NT2/D1 (cell line): ENCODE results near the gene PIRT.

Experiments used
- DNase-seq: peaks from one replicate; pipeline ENCODE4 v3.0.0-alpha.2; 2011; ENCODE audit warnings: low read depth, low spot score
- H3K27me3 ChIP-seq: 2 replicates; pipeline ENCODE4 v1.6.0; 2011; ENCODE audit warnings: mild to moderate bottlenecking; ENCODE audit not compliant: insufficient read length, insufficient read depth
- H3K36me3 ChIP-seq: 2 replicates; pipeline ENCODE4 v1.6.1; 2011; ENCODE audit warnings: mild to moderate bottlenecking, low read length, mixed read lengths; ENCODE audit not compliant: insufficient read depth, insufficient read length
- H3K4me1 ChIP-seq: 2 replicates; pipeline ENCODE4 v1.5.1; 2011; ENCODE audit not compliant: insufficient read depth, insufficient read length
- H3K4me3 ChIP-seq: 2 replicates; pipeline ENCODE4 v1.5.1; 2011; ENCODE audit warnings: low read depth; ENCODE audit not compliant: insufficient read length
- H3K9ac ChIP-seq: 2 replicates; pipeline ENCODE4 v1.6.0; 2011; ENCODE audit warnings: low read depth; ENCODE audit not compliant: insufficient read length
- H3K9me3 ChIP-seq: 2 replicates; pipeline ENCODE4 v1.5.1; 2011; ENCODE audit warnings: mild to moderate bottlenecking, low read length; ENCODE audit not compliant: insufficient read depth
- SUZ12 ChIP-seq: IDR thresholded peaks from 2 replicates; pipeline ENCODE4 v1.6.1; 2011; ENCODE audit not compliant: insufficient read length, insufficient read depth; ENCODE audit errors: extremely low read depth
- YY1 ChIP-seq: IDR thresholded peaks from 2 replicates; pipeline ENCODE4 v1.6.1; 2011; ENCODE audit not compliant: insufficient read length, insufficient read depth
- ZNF274 ChIP-seq: IDR thresholded peaks from 2 replicates; pipeline ENCODE4 v1.6.1; 2011; ENCODE audit warnings: mild to moderate bottlenecking, low read depth, low read length

Gene PIRT

DNA sequence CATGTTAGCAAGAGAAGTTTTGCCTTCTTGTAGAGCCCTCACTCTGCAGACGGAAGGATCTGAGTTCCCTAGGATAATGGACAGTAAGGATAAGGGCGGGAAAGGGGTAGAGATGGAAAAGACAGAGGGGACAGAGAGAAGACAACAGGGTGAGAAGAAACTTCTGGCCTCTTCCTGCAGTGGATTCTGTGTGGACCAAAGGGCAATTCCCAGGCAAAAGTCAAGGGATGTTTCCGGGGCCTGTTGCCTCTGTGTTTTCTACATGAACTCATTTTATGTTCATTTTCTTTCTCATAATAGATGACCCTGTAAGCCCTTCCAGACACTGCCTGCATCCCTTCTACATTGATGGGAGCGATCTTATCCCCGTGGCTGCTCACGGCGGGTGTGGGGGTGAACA is 33.3 kb downstream of the PIRT start:
- DNase-seq = no peak
- no peak overlapping the region for H3K4me3 ChIP-seq
- no peak overlapping the region for H3K9ac ChIP-seq
- H3K4me1 ChIP-seq = peaks cover 3% of the 10 kb centered on the region
- no peaks in the 10 kb centered on the region for H3K9me3 ChIP-seq
- H3K27me3 ChIP-seq = no peaks in the 10 kb centered on the region
- TF ChIP-seq ZNF274 (no peak), YY1 (no peak)
- no peaks in the 10 kb centered on the region for H3K36me3 ChIP-seq

DNA sequence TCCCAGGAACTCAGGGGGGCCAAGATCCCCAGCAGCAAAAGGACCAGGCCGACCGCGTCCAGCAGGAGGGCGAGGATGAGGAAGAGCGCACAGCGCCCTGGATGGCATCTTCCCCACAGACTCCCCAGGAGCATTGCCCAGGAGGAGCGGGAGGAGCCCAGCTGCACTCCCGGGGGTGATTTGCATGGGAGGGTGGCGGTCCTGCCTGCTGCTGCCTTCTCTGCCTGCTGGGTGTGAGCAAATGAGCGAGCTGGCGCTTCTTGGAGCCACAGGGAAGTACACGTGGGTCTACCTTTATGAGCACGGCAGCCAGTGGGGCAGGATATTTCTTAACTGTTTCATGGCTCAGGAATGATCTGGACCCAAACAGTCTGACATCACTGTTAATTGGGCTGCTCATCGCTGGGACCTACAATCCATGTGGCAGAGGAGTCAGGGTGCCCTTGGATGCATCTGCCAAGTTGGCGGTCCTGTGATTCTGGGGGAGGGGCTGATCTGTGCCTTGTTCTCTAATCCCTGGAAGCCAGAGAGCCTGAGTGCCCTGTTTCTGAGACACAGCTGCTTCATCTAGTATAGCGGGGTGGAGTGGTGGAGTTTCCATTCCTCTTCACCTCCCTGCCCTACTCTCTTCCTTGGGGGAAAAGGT is 33.9 kb downstream of the PIRT start, which contains the start of gene TMEM238L:
TMEM238L (minus strand) TSS at position 270 of the 646 bp plus-strand sequence; CDS start at position 134, 136 bp downstream.
- no peaks in the 10 kb centered on the region for H3K36me3 ChIP-seq
- no peaks in the 10 kb centered on the region for H3K27me3 ChIP-seq
- H3K4me1 ChIP-seq = peaks cover 3% of the 10 kb centered on the region
- no peak within 1 kb of the TSS for H3K9ac ChIP-seq
- TF ChIP-seq ZNF274 (no peak), SUZ12 (no peak), YY1 (no peak)
- H3K9me3 ChIP-seq = no peaks in the 10 kb centered on the region
- no peak within 1 kb of the TSS for H3K4me3 ChIP-seq
- no peak for DNase-seq

DNA sequence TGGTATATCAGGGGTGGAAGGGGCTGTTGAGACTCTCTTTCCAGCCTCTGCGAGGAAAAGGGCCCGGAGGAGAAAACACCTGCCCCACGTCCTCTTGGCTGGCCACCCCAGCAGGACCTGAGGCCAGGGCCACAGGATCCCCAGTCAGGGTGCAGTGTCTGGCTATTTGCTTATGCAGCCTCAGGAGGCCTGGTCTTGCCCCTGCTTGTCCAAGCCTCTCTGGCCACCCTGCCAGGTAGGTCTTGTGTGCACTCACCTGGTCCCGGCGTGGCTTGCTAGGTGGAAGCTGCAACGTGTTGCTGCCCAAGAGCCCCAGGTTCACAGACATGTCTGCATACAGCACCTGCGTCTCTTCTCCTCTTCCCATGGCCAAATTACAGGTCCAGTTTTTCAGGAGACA is 34.5 kb downstream of the PIRT start:
- no peaks in the 10 kb centered on the region for H3K9me3 ChIP-seq
- no peaks in the 10 kb centered on the region for H3K27me3 ChIP-seq
- no peak for TF ChIP-seq ZNF274
- no peak for TF ChIP-seq YY1
- no peak for TF ChIP-seq SUZ12
- H3K4me3 ChIP-seq = no peak overlapping the region
- H3K36me3 ChIP-seq = no peaks in the 10 kb centered on the region
- no peak for DNase-seq
- peaks cover 3% of the 10 kb centered on the region for H3K4me1 ChIP-seq
- no peak overlapping the region for H3K9ac ChIP-seq

DNA sequence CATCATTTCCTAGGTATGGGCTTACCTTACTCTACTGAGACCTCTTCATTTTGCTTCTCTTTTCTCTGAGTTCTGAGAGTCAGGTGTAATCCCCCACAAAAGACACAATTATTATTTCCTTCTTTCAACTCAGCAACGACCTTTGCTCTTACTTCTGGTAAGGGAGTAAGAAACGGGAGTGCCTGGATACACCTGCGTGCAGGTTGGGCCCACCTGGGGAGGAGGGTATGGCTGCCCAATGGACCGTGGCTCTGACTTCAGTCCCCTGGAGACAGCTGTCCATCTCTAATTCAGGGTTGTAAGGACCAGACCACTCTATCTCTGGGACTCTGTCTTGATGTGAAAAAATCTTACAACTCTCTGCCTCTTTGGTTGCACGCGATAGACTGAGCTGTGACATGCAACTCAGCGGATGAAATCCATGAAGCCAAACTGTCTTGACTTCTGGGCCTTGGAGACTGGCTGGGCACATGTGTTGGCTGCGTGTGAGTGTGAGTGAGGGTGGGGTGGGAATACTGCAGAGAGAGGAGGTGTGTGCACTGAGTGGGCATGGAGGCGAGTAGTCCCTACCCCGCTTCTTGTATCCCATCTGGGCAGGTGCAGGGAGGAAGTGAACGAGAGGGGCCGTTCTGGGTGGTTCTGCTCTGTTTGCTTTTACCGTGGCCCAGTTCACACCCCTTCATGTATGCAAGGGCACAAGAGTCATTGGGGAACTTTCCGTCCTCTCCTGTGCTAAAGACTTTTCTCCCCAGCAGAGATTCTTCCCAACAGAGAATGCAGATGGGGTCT is 35.2 kb downstream of the PIRT start:
- no peak overlapping the region for H3K9ac ChIP-seq
- H3K4me1 ChIP-seq = peaks cover 7% of the 10 kb centered on the region
- TF ChIP-seq SUZ12 = no peak
- TF ChIP-seq ZNF274 = no peak
- H3K27me3 ChIP-seq = no peaks in the 10 kb centered on the region
- no peak for DNase-seq
- H3K36me3 ChIP-seq = no peaks in the 10 kb centered on the region
- no peak overlapping the region for H3K4me3 ChIP-seq
- H3K9me3 ChIP-seq = no peaks in the 10 kb centered on the region

DNA sequence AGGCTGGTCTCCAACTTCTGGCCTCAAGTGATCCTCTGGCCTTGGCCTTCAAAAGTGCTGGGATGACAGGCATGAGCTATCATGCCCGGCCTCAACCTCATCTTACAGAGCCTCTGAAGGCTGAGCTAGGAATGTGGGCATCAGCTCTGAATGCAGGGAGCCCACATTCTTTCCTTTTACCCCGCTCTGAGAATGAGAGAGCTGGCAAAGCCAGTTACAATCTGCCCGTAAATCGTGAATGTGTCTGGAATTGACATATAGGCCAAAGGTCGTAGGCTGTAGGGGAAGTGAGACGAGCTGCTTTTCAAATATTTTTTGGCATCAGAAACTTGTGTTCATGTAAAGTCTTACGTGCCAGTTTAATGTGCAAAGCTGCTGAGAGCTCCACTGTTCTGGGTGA is 38.5 kb downstream of the PIRT start:
- Histone ChIP-seq H3K4me1 (peaks cover 4% of the 10 kb centered on the region), H3K36me3 (no peaks in the 10 kb centered on the region), H3K4me3 (no peak overlapping the region), H3K9me3 (no peaks in the 10 kb centered on the region), H3K27me3 (no peaks in the 10 kb centered on the region), H3K9ac (no peak overlapping the region)
- DNase-seq = no peak
- no peak for TF ChIP-seq ZNF274
- TF ChIP-seq SUZ12 = no peak
- TF ChIP-seq YY1 = no peak

DNA sequence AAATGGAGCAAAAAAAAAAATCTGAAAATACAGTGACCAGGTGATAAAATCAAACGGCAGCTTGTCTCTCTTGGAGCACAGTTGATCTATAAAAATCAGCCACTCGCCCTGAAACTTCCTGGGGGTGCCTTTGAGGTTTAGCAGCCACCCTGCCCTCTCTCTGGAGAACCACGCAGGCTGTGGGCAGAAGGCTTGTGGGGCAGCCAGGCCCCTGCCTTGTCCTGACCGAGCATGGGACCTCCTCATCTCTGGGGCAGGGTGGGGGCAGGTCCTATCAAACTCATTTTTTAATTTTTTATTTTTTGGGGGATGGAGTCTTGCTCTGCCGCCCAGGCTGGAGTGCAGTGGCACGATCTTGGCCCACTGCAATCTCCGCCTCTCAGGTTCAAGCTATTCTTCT is 39.0 kb downstream of the PIRT start:
- TF ChIP-seq SUZ12 (no peak), ZNF274 (no peak), YY1 (no peak)
- Histone ChIP-seq H3K9me3 (no peaks in the 10 kb centered on the region), H3K36me3 (no peaks in the 10 kb centered on the region), H3K4me3 (no peak overlapping the region), H3K9ac (no peak overlapping the region), H3K27me3 (no peaks in the 10 kb centered on the region), H3K4me1 (peaks cover 4% of the 10 kb centered on the region)
- no peak for DNase-seq

DNA sequence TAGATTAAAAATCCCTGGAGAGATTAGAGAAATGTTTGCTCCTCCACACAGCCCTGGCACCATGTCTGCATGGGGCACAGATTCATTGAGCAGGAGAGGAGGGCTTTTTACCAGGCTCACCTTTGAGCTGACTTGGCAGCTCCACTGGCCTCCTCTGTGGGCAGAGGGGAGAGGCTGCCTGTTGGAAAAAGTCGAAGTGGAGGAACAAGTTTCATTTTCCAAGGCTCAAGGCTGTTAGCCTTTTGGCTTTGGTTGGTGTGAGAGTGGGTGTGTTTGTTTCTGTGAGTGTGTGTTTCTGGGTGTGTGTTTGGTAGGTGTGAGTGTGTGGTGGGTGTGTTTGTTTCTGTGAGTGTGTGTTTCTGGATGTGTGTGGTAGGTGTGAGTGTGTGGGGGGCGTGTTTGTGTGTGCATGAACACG is 39.5 kb downstream of the PIRT start:
- no peak overlapping the region for H3K4me3 ChIP-seq
- H3K27me3 ChIP-seq = no peaks in the 10 kb centered on the region
- TF ChIP-seq SUZ12 (no peak), ZNF274 (no peak), YY1 (no peak)
- H3K9ac ChIP-seq = no peak overlapping the region
- no peaks in the 10 kb centered on the region for H3K9me3 ChIP-seq
- H3K36me3 ChIP-seq = no peaks in the 10 kb centered on the region
- peaks cover 4% of the 10 kb centered on the region for H3K4me1 ChIP-seq
- DNase-seq = no peak
